Lower lobe of right lung (tissue), 2 donors: ENCODE data around the gene CDCA8. TPM values are rescaled to one million over a fixed set of nuclear protein-coding genes. Genes with fewer than 3 reads are reported as not detected.
"Not testable (repeated sequence)": the region's sequence is repeated elsewhere in the genome, so short reads cannot be mapped to it uniquely, and the experiment has no call there.

Experiments
- ATAC-seq, 2 donors: fragments of 200-7000 bp; cut with Tn5 transposase; one replicate each; pipeline ENCODE4 v1.9.1; 2020 to 2022; ENCODE audit warnings: mild to moderate bottlenecking in 2 of 2, moderate library complexity in 2 of 2
- DNase-seq: peaks from one replicate; pipeline ENCODE4 v3.0.0-alpha.2; 2020
- H3K27ac ChIP-seq: fragments of 200-600 bp; one replicate; pipeline ENCODE4 v1.8.0; 2022
- H3K27me3 ChIP-seq: fragments of 200-600 bp; one replicate; pipeline ENCODE4 v1.8.0; 2022; ENCODE audit warnings: low read depth
- H3K36me3 ChIP-seq: fragments of 200-600 bp; one replicate; pipeline ENCODE4 v1.8.0; 2022; ENCODE audit warnings: mild to moderate bottlenecking
- H3K4me1 ChIP-seq: fragments of 200-600 bp; one replicate; pipeline ENCODE4 v1.8.0; 2022
- H3K4me3 ChIP-seq: fragments of 200-600 bp; one replicate; pipeline ENCODE4 v1.8.0; 2022; ENCODE audit warnings: mild to moderate bottlenecking
- H3K9me3 ChIP-seq: fragments of 200-600 bp; one replicate; pipeline ENCODE4 v1.8.0; 2022
- intact Hi-C: fragments of 100-400 bp; cut with DNase I; formaldehyde crosslinking; loops from one replicate; pipeline ENCODE4 v1.11.0; 2022
- total RNA-seq: library from RNA; stranded (reverse); fragmentation: NEBNext Ultra II Directional; extraction: Animal tissue kit (Norgen Biotek cat#: 25700); gene quantifications from one replicate; pipeline ENCODE4 v1.2.1, GENCODE V29; 2021
- TF ChIP-seq, protein P1 (sequence below): fragments of 200-600 bp; IDR thresholded peaks from one replicate; pipeline ENCODE4 v1.8.0; 2022; ENCODE audit warnings: antibody characterized with exemption, mild to moderate bottlenecking
- donor health status: DM: no; HTN: yes; CAD: no; lungs with severe emphysema.

Gene CDCA8
- total RNA-seq, 1 donor from 2014 or later: 1.7 TPM

DNA sequence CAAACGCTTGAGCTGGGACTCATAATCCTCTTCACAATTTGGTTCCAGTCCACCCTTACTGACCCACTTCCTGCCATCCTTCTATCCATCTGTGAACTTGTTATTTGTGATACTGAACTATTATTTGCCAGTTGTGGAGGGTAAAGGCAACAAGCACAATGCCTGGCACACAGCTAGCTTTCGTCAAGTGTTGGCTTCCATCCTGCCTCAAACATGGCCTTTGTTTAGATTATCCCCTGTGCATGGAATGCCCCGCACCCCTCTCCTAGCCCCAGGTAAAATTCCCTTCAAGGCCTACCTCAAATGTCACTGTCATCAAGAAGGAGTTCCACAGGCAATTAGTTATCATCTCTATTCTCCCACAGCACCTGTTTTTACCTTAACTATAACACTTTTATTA, 11.4 kb upstream of the CDCA8 start:
- intact Hi-C loops: loop anchor here (5.0 to 10.0 kb wide), 2 partner anchors 79 to 226 kb away; no protein-coding TSS in a partner anchor
- TF ChIP-seq, protein P1, sequence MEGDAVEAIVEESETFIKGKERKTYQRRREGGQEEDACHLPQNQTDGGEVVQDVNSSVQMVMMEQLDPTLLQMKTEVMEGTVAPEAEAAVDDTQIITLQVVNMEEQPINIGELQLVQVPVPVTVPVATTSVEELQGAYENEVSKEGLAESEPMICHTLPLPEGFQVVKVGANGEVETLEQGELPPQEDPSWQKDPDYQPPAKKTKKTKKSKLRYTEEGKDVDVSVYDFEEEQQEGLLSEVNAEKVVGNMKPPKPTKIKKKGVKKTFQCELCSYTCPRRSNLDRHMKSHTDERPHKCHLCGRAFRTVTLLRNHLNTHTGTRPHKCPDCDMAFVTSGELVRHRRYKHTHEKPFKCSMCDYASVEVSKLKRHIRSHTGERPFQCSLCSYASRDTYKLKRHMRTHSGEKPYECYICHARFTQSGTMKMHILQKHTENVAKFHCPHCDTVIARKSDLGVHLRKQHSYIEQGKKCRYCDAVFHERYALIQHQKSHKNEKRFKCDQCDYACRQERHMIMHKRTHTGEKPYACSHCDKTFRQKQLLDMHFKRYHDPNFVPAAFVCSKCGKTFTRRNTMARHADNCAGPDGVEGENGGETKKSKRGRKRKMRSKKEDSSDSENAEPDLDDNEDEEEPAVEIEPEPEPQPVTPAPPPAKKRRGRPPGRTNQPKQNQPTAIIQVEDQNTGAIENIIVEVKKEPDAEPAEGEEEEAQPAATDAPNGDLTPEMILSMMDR: no peak
- ATAC-seq: no peak

DNA sequence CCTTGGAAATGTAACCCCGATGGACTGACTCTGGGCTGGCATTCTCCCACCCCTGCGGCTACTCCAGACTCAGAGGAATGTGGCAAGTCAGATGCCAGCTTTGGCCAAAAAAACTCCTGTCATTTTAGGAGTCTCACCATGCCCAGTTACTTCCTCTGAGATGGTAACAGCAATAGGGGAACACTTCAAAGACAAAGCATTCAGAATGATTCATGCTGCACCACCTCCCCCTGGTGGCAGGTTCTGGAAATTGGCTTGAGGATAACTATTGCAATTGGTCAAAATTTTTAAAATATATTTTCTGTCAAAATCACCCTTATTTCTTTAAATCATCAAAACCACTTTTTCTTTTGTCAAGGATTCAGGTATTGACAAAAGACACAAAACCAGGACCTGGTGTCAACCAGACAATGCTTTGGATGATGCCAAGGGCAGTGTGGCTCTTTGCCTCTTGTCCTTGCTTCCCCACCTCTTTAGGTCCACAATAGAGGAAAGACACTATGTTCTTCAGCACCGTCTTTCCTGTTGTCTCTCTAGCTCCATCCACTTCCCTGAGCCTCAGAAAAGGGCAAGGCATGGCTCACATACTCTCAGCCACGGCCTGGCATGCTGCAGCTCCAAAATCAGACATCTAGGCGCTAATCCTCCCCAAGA, 9.9 kb upstream of the CDCA8 start:
- no peaks in the 10 kb centered on the region for H3K9me3 ChIP-seq
- H3K27me3 ChIP-seq: no peaks in the 10 kb centered on the region
- intact Hi-C loops: loop anchor here (5.0 to 10.0 kb wide), 2 partner anchors 80 to 228 kb away; no protein-coding TSS in a partner anchor
- DNase-seq (peak; percentile 66), ATAC-seq (peak; percentile 78 to 87)
- peaks cover 60% of the 10 kb centered on the region for H3K36me3 ChIP-seq
- no peak overlapping the region for H3K4me3 ChIP-seq
- H3K4me1 ChIP-seq: no peaks in the 10 kb centered on the region
- H3K27ac ChIP-seq: no peak overlapping the region
- TF ChIP-seq, protein P1: peak; percentile 81

More for the DNA sequence above, 11.4 kb upstream of the CDCA8 start:
- no peak for DNase-seq
- H3K27me3 ChIP-seq: no peaks in the 10 kb centered on the region
- H3K27ac ChIP-seq: no peak overlapping the region
- peaks cover 1% of the 10 kb centered on the region for H3K4me1 ChIP-seq
- no peak overlapping the region for H3K4me3 ChIP-seq
- peaks cover 49% of the 10 kb centered on the region for H3K36me3 ChIP-seq
- H3K9me3 ChIP-seq: no peaks in the 10 kb centered on the region

DNA sequence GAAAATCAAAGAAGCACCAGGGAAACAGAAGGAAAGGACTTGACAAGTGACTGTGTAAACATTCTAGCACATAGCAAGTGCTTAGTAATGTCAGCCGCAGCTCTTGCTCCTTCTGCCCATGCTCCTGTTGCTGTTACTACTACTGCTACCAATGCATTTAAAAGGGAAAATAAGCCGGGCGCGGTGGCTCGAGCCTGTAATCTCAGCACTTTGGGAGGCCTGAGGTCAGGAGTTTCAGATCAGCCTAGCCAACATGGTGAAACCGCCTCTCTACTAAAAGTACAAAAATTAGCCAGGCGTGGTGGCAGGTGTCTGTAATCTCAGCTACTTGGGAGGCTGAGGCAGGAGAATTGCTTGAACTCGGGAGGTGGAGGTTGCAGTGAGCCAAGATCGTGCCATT, 8.1 kb upstream of the CDCA8 start:
- not testable (repeated sequence) for H3K27ac ChIP-seq, H3K9me3 ChIP-seq, DNase-seq, H3K4me3 ChIP-seq, H3K4me1 ChIP-seq, H3K27me3 ChIP-seq, ATAC-seq
- intact Hi-C loops: loop anchor here (5.0 to 10.0 kb wide), 2 partner anchors 82 to 229 kb away; no protein-coding TSS in a partner anchor
- peaks cover 64% of the 10 kb centered on the region for H3K36me3 ChIP-seq

DNA sequence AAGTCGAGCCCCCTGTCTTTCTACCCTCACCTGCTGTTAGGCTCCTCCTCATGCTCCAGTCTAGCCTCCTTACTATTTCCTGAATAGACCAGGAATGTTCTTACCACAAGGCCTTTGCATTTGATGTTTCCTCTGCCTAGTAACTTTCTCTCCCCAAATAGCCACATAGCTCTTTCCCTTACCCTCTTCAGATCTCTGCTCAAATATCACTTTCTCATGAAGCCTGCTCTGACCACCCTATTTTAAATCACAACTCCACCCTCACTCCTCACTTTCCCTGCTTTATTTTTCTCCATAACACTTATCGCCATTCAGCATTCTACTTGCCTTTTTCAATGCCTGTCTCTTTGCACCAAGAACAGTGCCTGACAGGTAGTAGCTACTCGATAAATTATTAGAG, 6.6 kb upstream of the CDCA8 start:
- intact Hi-C loops: loop anchor here (10.0 kb wide), 1 partner anchor 231 kb away; no protein-coding TSS in a partner anchor

DNA sequence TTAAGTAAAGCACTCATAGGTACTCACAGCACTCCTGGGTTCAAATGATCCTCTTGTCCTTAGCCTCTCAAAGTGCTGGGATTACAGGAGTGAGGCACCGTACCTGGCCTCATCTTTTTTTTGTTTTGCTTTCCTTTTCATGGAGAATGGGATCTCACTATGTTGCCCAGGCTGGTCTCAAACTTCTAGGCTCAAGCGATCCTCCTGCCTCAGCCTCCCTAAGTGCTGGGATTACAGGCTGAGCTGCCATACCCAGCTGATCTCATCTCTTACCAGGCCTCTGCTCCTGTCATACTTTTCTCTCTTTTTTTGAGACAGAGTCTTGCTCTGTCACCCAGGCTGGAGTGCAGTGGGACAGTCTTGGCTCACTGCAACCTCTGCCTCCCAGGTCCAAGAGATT, 4.6 kb upstream of the CDCA8 start:
- peaks cover 30% of the 10 kb centered on the region for H3K4me1 ChIP-seq
- H3K27ac ChIP-seq, H3K27me3 ChIP-seq, ATAC-seq, DNase-seq, H3K4me3 ChIP-seq, H3K9me3 ChIP-seq: not testable (repeated sequence)
- H3K36me3 ChIP-seq: peaks cover 46% of the 10 kb centered on the region
- intact Hi-C loops: loop anchor here (10.0 kb wide), 1 partner anchor 233 kb away; no protein-coding TSS in a partner anchor

More for the DNA sequence above, 6.6 kb upstream of the CDCA8 start:
- Histone ChIP-seq H3K4me3 (no peak overlapping the region), H3K27ac (no peak overlapping the region), H3K9me3 (no peaks in the 10 kb centered on the region), H3K36me3 (peaks cover 64% of the 10 kb centered on the region), H3K4me1 (peaks cover 19% of the 10 kb centered on the region), H3K27me3 (no peaks in the 10 kb centered on the region)
- ATAC-seq (no peak), DNase-seq (no peak)
- TF ChIP-seq, protein P1: no peak

DNA sequence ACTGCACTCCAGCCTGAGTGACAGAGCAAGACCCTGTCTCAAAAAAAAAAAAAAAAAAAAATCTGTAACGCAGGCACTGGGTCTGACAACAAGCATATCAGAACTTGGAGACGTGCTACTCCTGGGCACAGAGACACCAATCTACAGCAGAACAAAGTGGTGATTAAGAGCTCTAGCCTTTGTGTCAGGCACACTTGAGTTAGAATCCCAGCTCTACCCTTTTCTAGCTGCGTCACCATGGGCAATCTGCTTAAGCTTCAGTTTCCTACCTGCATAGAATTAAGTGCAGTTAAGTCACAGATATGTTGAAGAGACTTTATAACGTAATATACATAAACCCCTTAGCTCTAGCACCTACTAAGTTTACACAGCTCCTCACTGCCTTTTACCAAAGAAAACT, 3.4 kb upstream of the CDCA8 start:
- DNase-seq: no peak
- Histone ChIP-seq H3K36me3 (peaks cover 34% of the 10 kb centered on the region), H3K27me3 (no peaks in the 10 kb centered on the region), H3K4me3 (peak overlapping the region; percentile 96), H3K9me3 (no peaks in the 10 kb centered on the region), H3K4me1 (peaks cover 33% of the 10 kb centered on the region), H3K27ac (no peak overlapping the region)
- TF ChIP-seq, protein P1: no peak
- intact Hi-C loops: loop anchor here (10.0 kb wide), 1 partner anchor 234 kb away; no protein-coding TSS in a partner anchor
- ATAC-seq: no peak
